HG03159 (cell line): ENCODE data around the gene BCAT1.
"Not testable (repeated sequence)": the region's sequence is repeated elsewhere in the genome, so short reads cannot be mapped to it uniquely, and the experiment has no call there.

Source experiments
- ATAC-seq: cut with Tn5 transposase; IDR thresholded peaks from one replicate; pipeline ENCODE4 v1.9.1; 2021; ENCODE audit warnings: mild to moderate bottlenecking, moderate library complexity; ENCODE audit not compliant: unreplicated experiment

The BCAT1 gene

GRCh38 chr12:24820872-24821271 lies 128.0 kb downstream of the BCAT1 start:
- ATAC-seq = no peak

GRCh38 chr12:24818351-24818750 lies 130.6 kb downstream of the BCAT1 start:
- ATAC-seq = no peak

- peak; percentile 44 for ATAC-seq
These were observed 133.8 kb downstream of the BCAT1 start for GRCh38 chr12:24815114-24815423.

GRCh38 chr12:24814379-24815113 lies 134.4 kb downstream of the BCAT1 start:
- peak; percentile 84 for ATAC-seq

DNA sequence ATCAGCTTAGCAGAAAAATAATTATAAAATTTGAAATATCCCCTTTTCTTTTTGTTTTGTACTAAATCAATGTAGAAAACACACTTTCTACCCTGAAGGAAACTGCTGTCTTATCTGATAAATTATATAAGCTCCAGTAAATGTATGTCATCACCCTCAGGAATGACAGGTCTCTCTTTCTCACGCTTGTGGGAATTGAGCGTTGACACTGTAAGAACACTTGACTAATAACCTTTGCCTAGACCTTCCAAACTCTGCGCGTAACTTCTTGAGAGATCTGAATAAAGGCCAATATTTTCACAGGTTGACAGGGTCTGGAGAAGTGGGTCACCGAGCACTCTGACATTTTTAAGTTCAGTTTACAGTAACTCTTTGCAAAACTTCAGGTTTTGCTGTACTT lies 138.5 kb downstream of the BCAT1 start:
- no peak for ATAC-seq

DNA sequence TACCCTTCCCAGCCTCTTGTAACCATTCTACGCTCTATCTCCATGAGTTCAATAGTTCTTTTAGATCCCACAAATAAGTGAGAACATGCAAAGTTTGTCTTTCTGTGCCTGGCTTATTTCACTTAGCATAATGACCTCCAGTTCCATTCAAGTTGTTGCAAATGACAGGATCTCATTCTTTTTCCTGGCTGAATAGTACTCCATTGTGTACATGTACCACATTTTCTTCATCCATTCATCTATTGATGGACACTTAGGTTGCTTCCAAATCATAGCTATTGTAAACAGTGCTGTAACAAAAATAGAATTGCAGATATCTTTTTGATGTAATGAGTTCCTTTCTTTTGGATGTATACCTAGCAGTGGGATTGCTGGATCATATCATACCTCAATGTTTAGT lies 139.6 kb downstream of the BCAT1 start:
- not testable (repeated sequence) for ATAC-seq

GRCh38 chr12:24808651-24809050 lies 140.2 kb downstream of the BCAT1 start:
- ATAC-seq = no peak

DNA sequence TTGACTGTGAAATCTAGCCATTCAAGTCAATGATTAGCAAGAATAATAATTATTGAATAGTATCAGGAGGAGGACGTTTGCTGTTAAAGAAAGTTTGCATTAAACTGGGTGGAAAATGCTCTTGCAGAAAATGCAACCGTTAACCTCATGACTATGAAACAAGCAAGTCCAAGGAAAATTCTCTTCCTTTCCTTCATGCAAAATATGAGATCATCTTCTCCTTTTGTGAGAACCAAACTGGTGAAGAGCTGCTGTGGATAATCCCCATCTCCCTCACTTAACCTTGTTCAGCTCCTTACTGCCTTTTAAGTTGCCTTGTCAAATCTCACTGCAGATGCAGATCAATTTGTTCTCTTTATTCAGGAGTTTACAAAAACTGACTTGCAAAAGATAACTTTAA lies 142.5 kb downstream of the BCAT1 start:
- ATAC-seq = no peak

DNA sequence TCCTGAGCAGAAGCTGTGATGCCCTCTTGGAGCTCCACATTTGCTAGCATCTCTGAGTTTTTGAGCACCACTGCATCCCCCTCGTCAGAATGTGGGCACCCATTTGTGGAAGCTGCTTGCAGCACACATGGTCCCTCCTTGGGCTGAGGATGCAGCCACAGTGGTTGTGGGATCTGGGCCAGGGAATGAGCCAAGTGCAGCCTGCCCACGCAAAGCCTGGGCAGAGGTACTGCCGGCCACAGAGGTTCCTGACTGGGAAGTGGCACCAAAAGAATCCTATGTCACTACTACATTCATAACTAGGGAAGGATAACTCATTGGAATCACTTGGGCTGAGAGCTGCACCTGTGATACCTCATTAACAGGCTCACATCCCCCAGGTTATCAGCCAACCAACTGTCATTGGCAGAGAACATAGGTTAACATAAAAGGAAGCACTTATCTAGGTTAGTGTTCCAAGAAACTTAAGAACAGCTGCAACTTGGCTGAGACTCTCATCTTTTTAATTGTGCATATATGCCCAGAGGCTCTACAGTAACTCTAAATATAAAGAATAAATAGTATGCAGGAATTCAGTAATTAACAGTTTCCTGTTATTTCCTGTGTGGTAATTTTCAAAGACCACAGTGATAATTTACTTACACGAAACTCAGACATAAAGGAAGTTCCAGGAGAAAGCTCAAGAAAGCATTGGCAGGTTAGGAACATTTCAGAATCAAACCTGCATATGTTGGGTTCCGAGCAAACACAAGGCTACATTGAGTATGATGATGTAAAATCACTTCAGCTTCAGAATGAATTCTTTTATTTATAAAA lies 145.3 kb downstream of the BCAT1 start:
- ATAC-seq = no peak

GRCh38 chr12:24798335-24798734 lies 150.6 kb downstream of the BCAT1 start:
- ATAC-seq = peak; percentile 95

GRCh38 chr12:24797901-24798300 lies 151.0 kb downstream of the BCAT1 start:
- ATAC-seq = no peak

GRCh38 chr12:24796876-24797275 lies 152.0 kb downstream of the BCAT1 start:
- ATAC-seq = no peak

- ATAC-seq = no peak
These were observed 153.1 kb downstream of the BCAT1 start for GRCh38 chr12:24795699-24796347.

DNA sequence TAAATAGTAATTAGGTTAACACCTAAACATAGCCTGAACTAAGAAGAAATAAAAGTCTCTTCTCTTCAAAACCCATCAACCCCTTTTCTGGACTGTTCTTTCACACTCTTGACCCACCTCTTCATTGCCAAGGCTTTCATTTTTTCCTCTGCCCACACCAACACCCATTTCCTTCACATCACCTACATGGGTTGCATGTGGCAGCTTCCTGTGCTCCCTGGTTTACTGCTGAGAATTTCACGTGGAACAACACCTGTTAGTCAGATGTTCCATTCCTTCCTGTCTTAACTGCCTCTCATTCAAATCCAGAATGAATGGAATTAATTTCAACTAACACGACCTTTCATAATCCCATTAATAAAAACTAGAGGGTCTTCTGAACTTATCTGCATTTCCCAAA lies 157.3 kb downstream of the BCAT1 start:
- no peak for ATAC-seq

GRCh38 chr12:24788886-24789285 lies 160.0 kb downstream of the BCAT1 start:
- ATAC-seq = no peak

DNA sequence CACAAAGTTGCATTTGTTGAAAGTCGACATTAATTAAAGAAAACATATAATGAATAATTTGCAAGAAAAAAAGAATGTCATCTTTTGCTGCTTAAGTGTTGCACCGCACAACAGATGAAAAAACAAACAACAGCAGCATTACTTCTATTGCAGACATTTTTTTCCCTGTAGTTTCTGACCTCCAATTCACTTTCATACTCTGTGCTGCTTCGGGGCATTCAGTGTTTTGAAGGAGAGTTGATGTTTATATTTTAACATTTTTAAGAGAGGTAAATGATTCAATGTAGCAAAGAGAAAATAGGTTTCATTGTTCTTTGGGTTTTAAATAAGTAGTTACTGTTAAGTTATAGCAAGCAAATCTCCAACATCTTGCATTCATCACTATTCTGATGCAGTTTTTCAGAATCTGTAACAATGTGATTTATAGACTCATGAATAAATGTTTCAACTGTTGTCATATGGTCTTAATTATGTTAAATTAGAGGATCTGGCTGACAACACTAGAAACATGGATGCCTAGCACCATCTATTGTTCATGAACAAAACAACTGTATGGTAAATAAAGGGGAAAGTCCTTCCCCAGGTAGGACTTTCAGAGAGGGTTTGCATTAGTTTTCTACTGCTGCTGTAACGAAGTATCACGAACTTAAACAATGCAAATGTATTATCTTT lies 168.1 kb downstream of the BCAT1 start:
- no peak for ATAC-seq

GRCh38 chr12:24778486-24779304 lies 170.2 kb downstream of the BCAT1 start:
- ATAC-seq = peak; percentile 65

GRCh38 chr12:24777359-24777758 lies 171.5 kb downstream of the BCAT1 start:
- no peak for ATAC-seq

DNA sequence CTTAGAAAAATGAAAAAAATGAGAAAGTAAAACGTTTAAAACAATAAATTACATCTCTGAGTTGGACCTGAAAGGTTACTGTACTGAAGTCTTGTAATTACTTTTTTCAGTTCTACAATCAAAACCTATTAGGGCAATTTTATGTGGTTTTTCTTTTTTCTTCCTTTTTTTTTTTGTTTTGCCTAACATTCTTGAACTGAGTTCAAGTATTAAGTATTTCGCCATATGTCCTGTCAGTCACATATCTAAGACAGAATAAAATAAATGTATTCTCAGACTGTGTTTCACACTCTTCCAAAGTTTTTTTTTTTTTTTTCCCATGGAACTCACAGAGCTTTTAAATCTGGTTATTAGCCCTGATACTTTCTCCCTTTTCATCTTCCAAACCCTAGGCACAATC lies 172.0 kb downstream of the BCAT1 start:
- ATAC-seq = no peak

DNA sequence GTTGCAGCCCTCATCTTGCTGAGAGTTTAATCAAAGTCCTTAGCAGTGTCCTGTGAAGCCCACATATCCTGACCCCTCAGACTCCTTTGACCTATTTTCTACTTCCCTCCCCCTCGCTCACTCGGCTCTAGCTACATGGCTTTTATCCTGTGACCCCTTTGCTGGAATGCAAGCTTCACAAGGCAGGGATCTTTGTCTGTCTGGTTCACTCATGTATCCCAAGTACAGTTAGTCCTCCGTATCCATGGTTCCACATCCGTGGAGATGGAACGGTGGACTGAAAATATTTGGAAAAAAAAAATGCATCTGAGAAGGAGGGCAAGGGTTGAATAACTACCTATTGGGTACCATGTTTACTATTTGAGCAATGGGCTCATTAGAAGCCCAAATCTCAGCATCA lies 173.8 kb downstream of the BCAT1 start:
- no peak for ATAC-seq

DNA sequence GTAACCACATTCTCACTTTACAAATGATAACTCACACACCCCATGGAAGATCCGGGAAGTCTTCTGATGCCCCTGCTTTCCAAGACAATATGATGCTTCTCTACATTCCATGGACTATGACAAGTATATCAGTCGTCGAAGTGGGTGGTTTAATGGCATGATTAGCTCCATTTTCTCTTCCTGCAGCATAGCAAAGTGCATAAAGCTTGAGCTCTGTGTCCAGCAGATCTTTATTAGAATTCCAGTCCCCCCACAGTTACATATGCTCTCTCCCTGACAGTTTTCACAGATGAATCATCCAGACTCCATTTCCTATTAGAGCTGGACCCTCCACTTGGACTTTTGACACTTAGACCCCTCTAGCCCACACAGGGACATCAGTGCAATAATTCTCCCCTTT lies 174.9 kb downstream of the BCAT1 start:
- ATAC-seq = no peak
